Ramos (cell line): ENCODE data around the gene HS3ST5.
"Not testable (repeated sequence)": the region's sequence is repeated elsewhere in the genome, so short reads cannot be mapped to it uniquely, and the experiment has no call there.

ENCODE experiments used
- in situ Hi-C: fragments of 300-500 bp; cut with MboI; formaldehyde crosslinking; loops from one replicate; pipeline ENCODE4 v1.14.3; 2022; ENCODE audit warnings: low sequenced_read_pairs; ENCODE audit not compliant: unreplicated experiment

HS3ST5 gene

DNA sequence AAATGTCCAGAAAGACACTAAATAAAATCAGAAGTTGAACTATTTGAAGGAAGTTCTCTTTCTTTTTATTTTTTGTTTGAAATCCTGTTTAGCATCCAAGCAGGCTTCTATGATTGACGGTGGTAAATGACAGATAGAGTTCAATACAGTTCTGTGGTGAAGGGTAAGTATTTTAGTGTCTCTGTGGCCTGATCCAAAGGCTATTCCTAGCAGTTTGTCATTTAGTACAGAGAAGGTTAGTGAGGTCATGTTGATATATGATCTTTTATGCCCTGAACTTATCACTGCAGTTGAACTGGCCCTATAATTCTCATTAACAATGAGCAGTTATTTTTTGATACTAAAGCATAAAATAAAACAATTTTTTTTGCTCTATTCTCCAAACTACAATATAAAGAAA is 227.2 kb downstream of the HS3ST5 start:
- in situ Hi-C loops: no loop called here

DNA sequence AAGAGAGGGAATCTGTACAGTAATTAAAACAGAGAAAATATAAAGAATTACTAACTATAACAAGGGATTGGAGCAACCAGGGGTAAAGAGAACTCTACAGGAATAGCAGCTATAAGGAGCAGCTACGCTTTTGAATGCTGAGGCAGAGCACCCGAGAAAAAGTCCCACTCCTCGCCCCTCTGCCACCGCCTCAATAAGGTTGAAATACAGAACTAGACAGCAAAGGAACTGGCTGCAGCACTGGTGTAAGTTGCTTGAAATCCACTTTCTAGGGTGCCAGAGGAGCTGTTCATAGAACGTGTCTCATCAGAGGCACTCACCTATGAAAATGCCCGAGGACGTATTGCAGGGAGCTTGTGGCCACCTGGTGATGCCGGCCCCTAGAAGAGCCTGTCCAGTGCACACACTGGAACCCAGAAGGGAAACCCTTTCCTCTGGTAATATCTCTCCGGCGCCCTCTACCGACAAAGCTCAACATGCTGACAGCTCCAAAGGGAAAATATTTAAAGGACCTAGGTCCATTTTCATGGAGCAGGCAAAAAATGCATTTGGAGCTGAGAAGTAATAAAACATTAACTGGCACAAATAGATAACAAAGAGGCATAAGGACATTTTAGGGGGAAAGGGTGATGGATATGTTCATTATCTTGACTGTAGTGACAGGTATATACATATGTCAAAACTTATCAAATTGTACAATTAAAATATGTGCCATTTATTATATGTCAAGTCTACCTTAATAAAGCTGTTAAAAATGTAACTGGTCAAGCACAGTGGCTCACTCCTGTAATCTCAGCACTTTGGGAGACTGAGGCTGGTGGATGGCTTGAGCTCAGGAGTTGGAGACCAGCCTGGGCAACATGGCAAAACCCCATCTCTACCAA is 234.5 kb downstream of the HS3ST5 start:
- in situ Hi-C loops: no loop called here

DNA sequence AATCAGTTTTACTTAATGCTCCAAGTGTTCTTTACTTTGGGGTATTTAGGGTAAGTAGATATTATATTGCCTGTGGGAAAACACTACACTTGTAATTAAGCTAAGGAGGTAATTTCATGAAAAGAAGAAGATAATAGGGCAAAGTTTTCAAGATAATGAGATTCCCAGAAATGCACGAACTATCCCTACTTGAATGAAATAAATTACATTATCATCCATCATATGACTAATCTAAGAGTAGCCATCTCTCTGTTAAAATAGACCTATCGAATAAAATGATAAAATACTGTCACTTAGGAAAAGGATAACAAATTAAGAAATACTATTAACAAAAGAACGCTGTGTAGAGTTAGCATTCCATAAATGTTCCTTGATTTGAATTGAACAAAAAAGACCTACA is 236.8 kb downstream of the HS3ST5 start:
- in situ Hi-C loops: no loop called here

DNA sequence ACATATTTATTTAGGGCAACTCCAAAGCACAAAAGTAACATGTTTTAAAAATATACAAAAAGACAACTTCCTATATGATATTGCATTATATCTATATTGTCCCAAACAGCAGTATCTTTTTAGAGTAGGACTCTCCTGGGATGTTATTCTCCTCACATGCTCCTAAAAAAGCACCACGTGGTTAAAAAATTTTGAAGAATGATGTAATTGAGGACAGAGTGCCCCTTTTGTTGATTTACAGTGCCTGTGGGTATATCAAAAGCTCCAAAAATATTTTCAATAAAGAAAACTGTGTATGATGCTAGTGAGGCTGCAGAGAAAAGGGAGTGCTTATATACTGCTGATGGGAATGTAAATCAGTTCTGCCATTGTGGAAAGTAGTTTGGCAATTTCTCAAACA is 241.6 kb downstream of the HS3ST5 start:
- in situ Hi-C loops: no loop called here

DNA sequence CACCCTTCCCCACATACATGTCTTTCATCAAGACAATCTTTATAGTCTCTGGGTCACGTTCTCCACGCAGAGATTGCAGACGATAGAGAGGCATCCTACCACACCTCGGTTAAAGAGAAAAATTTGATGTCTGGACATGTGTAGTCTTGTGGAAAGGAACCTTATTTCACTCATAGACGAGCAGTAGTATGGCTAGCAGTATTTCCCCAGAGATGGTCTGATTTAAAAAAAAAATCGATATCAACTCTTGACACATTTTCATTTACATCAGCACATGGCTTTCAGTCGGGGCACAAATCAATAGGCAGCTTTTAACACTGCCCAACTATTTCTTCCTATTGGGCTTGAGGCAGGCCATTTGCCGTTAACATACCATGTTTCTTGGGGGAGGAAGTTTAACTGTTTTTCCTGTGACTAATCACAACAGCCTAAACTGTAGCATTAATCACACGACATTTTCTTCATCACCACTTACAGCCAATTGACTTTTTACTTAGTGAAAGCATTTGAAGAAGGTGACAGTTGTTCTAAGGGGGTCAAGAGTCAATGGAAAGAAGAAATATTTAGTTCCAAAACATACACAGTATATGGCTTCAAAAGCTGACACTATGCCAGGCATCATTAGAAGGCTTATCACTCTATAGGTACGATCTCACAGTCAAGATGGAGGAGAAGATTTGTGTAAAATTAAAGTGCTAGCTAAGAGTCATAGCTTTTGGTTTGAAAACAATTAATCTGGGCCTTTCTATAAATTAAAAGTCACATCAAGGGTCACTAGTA is 242.4 kb downstream of the HS3ST5 start:
- in situ Hi-C loops: no loop called here

DNA sequence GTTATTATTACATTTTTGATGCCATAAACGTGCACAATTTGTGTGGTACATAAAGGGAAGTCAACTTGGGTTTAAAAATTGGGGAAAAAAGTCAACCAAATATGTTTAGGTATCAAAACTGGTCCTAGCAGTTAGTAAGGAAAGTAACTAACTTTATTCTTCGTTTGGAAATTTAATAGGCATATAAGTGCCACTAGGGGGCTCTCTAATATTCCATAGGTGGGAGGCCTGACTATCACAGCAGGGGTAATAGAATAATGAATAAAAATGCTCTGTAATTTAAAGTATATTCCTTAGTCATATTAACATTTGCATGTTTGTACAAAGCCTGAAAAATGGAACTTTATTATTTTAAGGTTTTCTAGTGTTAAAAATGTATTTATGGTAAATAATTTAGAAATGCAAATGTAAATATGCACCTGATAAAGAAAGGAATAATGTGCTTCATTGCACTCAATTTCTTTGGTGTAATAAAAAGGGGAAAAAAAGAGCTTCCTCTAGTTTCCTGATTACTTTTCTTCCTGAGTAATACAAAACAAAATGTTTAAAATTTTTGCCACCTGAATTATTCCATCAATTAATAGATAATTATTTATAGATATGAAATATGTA is 246.2 kb downstream of the HS3ST5 start:
- in situ Hi-C loops: no loop called here

DNA sequence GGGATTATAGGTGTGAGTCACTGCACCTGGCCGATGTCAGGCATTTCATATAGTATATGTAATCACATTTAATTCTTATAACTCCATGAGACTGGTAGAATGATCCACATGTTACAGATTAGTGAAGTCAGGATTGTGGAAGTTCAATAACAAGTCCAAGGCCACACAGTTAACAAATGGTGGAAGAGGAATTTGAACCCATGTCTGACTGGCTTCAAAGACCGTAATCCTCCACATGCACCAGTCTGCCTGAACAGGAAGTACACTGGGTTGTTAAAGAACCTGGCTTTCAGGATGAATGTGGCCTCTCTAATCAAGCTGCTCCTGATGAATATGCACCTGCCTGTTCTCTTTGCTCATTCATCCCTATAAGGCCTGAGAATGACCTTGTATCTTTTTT is 249.9 kb downstream of the HS3ST5 start:
- in situ Hi-C loops: no loop called here

DNA sequence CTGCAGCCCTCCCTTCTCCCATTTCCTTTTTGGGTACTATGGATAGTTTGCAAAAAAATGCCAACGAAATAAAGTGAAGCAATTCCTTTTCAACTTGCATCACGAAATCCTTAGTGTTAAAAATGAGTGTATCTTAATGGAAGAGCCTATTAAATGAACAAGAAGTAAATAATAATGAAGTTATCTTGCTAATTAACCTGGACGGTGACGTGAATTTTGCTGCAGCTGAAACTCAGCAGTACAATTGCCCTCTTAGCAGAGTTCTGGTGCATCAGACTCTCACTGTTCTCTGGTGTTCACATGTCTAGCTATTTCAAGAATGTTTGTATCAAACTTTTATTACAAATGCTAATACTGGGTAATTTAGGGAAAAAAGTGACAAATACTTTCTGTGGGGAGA is 252.2 kb downstream of the HS3ST5 start:
- in situ Hi-C loops: no loop called here

DNA sequence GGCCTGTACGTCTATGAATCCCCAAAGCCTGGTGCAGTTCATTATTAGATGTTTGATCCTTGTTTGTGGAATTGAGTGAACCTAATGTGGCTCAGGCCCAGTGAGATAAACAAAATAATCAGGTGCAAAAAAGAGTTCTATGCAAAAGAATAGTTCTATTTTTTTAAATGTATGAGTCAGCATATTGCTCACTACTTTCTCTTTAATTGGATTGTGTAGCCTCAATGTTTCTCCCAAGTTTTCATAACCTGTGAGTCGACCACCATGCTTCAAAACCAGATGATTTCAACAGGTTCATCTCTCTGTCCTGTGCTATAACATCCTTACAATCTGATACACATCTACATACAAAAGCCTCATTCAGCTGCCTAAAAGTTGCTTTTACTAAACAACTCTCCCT is 255.3 kb downstream of the HS3ST5 start:
- in situ Hi-C loops: no loop called here

DNA sequence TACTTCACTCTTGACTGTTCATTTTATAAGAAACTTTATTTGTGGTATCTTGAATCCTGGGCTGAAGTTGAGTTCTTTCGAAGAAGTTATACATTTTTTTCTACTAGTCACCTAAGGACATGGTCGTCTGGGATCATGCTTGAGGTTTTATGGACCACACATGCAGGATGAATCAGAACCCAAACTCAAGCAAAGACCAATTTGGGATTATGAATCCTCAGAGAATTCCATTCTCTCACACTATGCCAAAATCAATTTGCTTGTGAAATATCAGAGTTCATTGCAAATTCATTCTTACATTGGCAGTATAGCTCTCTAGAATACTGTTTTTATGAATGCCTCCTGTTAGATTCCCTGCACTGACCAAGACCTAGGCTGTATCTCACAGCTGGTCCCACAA is 257.6 kb downstream of the HS3ST5 start:
- in situ Hi-C loops: no loop called here

DNA sequence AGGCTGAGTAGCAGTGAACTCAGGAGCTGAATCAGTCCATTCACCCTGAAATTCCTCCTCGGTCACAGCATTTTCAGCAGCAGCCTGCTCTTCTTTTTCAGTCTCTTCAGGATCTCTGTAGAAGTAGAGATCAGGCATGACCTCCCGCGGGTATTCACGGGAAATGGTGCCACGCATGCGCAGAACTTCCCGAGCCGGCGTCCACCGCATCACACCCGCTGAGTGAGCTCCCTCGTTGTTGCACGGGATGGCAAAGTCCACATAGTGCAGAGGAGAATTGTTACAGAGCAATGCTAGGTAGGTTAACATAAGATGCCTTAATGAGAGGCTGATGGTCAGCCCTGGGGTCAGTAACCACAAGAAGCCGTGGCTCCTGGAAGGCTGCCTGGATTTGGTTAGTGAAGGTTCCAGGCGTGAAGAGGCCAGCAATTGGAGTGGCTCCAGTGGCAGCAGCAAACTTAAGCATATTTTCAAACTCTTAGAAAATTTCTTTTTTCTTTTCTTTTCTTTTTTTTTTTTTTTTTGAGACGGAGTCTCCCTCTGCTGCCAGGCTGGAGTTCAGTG is 258.4 kb downstream of the HS3ST5 start:
- in situ Hi-C loops: no loop called here

DNA sequence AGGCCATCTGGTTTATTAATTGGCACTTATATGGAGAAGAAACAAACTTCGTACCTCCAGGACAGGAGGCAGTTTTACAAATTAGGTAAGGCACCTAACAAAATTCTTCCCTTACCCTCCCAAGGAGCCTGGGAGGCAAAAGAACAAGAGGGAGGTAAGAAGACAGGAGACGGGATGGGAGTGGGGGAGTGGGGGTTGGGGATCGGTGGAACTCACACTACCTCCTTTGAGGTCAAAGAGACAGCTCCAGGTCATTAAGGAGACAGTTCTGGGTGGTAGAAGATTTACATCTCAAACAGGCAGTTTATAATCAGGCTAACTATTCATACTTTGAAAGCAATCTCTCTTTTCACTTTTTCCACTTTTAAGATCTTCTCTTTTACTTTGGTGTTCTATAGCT is 259.6 kb downstream of the HS3ST5 start:
- in situ Hi-C loops: no loop called here

DNA sequence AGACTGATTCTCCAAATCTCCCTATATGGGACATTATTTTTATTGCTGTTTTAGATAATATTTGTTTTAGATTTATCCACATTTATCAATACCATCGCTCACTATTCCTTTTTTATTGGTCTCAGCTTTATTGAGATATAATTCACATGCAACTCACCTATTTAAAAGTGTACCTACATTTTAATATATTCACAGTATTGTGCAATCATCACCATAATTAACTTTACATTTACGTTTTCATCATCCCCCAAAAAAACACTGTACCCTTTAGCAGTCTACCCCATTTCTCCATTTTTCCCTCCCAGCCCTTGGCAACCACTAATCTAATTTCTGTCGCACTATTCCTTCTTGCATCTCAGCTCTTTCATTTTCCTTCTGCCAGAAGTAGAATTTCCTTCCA is 261.1 kb downstream of the HS3ST5 start:
- in situ Hi-C loops: no loop called here

DNA sequence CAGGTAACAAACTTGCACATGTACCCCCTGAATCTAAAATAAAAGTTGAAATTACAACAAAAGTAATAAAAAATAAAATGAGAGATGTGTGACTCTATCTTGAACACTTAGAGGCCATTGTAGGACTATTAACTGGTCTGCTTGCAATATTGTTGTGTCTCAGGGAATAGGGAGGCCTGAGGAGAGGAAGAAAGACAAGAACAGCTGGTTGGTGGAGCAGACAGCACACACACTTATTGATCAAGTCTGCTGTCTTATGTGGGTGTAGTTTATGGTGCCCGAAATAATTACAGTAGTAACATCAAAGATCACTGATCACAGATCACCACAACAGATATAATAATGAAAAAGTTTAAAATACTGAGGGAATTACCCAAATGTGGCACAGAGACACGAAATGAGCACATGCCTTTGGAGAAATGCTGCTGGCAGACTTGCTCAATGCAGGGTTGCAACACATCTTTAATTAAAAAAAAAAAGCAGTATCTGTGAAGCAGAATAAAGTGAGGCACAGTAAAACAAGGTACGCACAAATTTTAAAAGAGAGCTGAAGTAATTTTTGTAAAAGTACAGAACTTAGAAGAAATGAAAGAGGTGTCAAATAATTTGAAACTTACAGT is 261.8 kb downstream of the HS3ST5 start:
- in situ Hi-C loops: no loop called here

DNA sequence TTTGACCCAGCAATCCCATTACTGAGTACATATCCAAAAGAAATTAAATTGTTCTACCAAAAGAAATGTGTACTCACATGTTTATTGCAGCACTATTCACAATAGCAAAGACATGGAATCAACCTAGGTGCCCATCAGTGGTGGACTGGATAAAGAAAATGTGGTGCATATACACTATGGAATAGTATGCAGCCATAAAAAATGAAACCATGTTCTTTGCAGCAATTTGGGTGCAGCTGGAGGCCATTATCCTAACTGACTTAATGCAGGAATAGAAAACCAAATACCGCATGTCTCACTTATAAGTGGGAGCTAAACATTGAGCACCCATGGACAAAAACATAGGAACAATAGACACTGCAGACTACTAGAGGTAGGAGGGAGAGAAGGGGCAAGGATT is 262.4 kb downstream of the HS3ST5 start:
- in situ Hi-C loops: not testable (repeated sequence)

DNA sequence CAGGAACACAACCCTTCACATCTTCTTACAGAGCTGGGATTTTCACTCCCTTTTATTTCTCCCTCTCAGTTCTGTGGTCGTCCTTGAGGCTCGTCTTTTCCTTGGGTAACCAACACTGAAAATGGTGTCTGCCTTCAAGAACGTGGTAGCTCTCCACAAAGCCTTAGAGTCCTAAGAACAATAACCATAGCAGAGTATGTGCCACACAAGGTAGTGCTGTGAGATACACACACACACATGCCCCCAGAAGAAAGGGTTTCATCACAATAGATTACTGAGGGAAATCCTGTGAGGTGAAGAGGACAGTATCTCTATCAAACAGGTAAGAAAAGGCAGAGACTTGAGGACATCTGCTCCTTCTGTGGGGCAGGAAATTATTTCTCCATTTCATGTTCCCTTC is 267.0 kb downstream of the HS3ST5 start:
- in situ Hi-C loops: no loop called here

DNA sequence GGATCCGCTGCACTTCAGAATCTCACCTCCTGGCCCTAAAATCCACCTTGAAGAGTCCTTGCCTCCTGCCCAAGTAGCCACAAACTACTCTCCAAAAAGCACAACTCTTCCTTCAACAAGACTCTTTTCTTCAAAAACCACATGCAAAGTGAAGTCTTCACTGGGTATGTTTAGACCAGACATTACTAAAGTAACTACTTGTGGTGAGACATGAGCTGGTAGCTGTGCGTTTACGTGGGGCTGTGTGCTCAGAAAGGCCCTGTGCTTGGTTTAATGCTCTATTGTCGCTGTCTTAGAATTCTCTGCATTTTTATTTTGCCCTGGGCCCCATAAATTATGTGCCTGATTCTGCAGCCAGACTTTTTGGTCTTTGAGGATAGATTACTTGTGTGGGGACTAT is 267.5 kb downstream of the HS3ST5 start:
- in situ Hi-C loops: no loop called here

DNA sequence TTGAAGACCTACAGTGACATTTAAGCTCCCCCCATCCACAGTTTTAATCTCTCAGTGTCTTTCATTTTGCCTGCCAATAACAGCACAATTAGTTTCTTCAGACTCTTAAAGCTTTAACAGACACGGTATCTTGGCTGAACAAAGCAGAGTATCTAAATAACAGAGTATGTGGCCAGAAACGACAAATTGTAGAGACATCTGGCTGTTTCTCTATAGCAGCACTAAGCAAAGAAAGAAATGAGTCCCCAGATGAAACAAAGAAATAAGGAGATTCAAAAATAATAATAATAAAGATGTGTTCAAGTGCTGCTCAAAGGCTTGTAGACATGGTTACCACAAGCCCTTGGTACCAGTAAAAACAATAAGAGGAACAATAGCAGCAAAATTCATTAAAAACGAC is 274.1 kb downstream of the HS3ST5 start:
- in situ Hi-C loops: no loop called here

DNA sequence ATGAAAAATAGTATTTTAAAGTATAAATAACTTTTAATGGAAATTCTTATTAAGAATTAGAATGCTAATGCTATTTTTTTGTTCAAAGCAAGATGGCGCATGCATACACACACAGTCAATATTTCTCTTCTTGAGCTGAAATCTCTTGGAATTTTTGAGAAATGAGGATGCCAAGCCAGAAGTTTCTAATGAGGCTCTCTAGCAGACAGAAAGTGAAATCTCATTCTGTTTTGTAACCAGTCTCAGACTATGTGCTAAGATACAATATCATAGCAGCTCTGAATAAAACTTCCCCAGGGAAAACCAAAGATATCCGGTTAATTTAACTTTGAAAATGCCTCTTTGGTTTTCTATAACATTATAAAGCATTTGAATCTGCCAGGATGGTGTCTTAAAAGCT is 274.7 kb downstream of the HS3ST5 start:
- in situ Hi-C loops: no loop called here

DNA sequence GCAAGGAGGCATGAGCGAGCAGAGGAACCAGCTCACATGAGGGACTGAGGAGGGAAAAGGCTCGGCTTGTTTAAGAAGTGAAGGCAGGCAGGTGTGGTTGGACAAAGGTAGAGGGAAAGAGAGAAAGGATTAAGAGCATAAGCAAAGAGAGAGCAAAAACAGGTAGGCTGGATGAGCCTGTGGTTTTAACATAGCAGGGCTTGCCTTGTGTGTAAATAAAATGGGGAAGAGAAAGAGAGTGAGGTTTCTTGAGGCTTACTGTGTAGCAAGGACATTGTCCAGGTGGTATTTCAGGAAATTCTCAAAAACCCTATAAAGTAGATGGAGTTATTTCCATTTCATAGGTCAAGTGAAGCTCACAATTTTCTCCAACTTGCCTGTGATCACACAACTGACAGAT is 278.0 kb downstream of the HS3ST5 start:
- in situ Hi-C loops: no loop called here
